AG04449 (cell line): ENCODE data around the gene JAKMIP1.

Experiments used
- CTCF ChIA-PET: fragments of 350-600 bp; formaldehyde crosslinking; extraction: SDS; loops from one replicate; lab custom pipeline; 2021; ENCODE audit warnings: antibody characterized with exemption; lab: Yijun Ruan, JAX
- POLR2A ChIA-PET: fragments of 400-600, 350-600 bp; formaldehyde crosslinking; extraction: SDS; loops from one replicate; lab custom pipeline; 2020; ENCODE audit warnings: antibody characterized with exemption, inconsistent platforms; lab: Yijun Ruan, JAX
- DNase-seq: peaks from one replicate; pipeline ENCODE4 v3.0.0-alpha.2; 2010; ENCODE audit warnings: low read depth, low spot score
- H3K4me3 ChIP-seq: 2 replicates; pipeline ENCODE4 v1.5.1; 2011; ENCODE audit warnings: low read depth, mild to moderate bottlenecking, control low read depth, low read length
- CTCF ChIP-seq: IDR thresholded peaks from one replicate; pipeline ENCODE4 v1.5.1; 2011; ENCODE audit warnings: mild to moderate bottlenecking, moderate library complexity, low read length, control low read depth, inconsistent platforms; ENCODE audit not compliant: insufficient read depth; ENCODE audit errors: missing control alignments

JAKMIP1 gene

DNA sequence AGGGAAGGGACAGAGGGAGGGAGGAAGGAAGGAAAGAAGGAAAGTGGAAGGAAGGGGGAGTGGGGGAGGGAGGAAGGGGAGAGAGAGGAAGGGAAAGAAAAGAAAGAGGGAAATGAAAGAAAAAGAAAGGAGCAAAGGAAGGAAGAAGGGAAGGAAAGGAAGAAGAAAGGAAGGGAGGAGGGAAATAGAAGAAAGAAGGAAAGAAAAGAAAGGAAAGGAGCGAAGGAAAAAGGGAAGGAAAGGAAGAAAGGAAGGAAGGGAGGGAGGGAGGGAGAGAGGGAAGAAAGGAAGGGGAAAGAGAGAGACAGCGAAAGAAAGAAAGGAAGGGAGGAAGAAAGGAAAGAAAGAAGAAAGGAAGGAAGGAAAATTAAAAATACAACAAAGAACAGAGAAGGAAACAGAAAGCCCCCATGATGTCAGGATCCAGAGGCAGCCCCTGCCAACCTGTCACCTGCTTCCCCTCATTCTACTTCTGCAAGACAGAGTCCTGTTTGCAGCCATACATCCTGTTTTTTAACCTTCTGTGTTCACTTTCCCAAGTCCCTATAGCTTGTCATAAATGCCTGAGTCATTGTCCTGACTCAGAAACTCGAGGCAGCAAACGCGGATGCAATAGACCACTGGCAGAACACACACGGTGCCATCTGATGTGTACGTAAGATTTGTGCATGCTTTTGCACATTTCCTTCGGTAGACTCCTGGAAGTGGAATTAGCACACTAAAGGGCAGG, 105.2 kb downstream of the JAKMIP1 start:
- no peak for DNase-seq
- TF ChIP-seq CTCF: no peak
- ChIA-PET CTCF (no interaction called here), POLR2A (no interaction called here)
- H3K4me3 ChIP-seq: no peak overlapping the region

- TF ChIP-seq CTCF: no peak
- CTCF ChIA-PET: no interaction called here
- H3K4me3 ChIP-seq: no peak overlapping the region
- DNase-seq: no peak
- POLR2A ChIA-PET: no interaction called here
Observed at GRCh38 chr4:6093671-6094070, 106.7 kb downstream of the JAKMIP1 start.

DNA sequence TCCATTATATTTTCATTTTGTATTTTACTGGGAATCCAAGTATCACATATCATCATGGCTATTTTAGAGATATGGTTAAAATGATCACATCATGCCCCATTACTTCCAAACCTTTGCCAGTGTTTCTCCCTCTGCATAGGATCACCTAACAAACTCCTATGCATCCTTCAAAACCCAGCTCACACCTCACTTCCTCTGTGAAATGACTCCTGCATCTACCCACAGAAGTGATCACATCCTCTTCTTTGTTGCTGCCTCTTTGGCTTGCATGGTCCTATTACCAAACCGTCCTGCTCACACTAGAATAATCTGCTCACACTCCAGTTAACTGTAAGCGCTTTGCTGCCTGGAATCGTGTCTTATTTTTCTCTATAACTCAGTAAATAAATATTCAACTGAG, 107.4 kb downstream of the JAKMIP1 start:
- H3K4me3 ChIP-seq: no peak overlapping the region
- ChIA-PET POLR2A (no interaction called here), CTCF (no interaction called here)
- no peak for DNase-seq
- no peak for TF ChIP-seq CTCF

DNA sequence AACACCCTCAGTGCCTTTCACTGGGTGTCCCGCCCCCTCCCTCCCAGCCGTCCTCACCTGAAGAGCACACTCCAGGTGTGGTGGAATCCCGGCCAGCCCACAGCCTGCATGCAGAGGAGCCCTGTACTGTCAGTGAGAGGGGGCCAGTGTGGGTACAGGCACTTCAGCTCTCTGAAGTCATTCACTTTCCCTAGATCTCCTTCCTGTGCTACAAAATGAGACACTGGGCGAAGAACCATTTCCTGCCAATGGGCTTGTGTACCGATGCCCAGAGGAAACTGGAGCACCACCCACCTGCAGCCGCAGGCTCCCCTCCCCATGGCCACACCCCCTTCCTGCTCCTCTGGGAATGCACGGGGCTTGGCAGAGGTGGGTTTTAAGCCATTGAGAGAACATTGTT, 108.2 kb downstream of the JAKMIP1 start:
- DNase-seq: no peak
- ChIA-PET POLR2A (no interaction called here), CTCF (no interaction called here)
- TF ChIP-seq CTCF: no peak
- H3K4me3 ChIP-seq: no peak overlapping the region

- H3K4me3 ChIP-seq: no peak overlapping the region
- DNase-seq: no peak
- TF ChIP-seq CTCF: no peak
- ChIA-PET POLR2A (no interaction called here), CTCF (interaction anchor here (1.0 kb wide), 1 partner anchor 11 kb away, joined by 3 read pairs; no protein-coding TSS in a partner anchor)
Observed at GRCh38 chr4:6090931-6091330, 109.4 kb downstream of the JAKMIP1 start.

DNA sequence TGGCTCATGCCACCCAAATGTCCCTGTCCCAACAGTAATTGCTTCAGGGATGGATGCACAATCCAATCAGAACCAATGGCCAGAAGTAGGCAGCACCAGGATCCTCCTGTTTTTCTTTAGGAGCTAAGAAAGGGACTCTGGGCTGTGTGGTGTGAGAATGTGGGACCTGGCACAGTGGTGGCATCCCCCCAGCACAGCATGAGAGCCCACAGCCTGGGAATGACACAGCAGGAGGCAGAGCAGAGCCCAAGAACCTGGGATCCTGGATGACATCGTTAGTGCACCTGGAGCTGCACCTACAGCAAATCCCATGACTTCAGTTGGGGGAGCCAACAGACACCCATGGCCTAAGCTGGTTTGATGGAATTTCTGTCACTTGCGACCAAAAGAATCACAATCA, 111.4 kb downstream of the JAKMIP1 start:
- ChIA-PET CTCF (interaction anchor here (3.6 kb wide), 1 partner anchor 91 kb away, joined by 37 read pairs; no protein-coding TSS in a partner anchor), POLR2A (no interaction called here)
- TF ChIP-seq CTCF: no peak
- no peak for DNase-seq
- no peak overlapping the region for H3K4me3 ChIP-seq
